Body of pancreas (tissue), 4 donors: ENCODE results near the gene DPYD. TPM values are rescaled to one million over a fixed set of nuclear protein-coding genes. Genes with fewer than 3 reads are reported as not detected.

Source experiments
- ATAC-seq: fragments of 150-250 bp; one replicate; pipeline ENCODE4 v1.9.1; 2016
- DNase-seq, 4 donors: peaks; one replicate each; pipeline ENCODE4 v3.0.0-alpha.2; 2019
- H3K27ac ChIP-seq, 4 donors: fragments of 200-600 bp; sonication (generic); 1 replicate in 3 of 4; 2 replicates in 1 of 4; pipeline versions ENCODE4 v1.5.1 to v1.6.1; 2016 to 2019; ENCODE audit warnings: mild to moderate bottlenecking in 1 of 4, mixed read lengths in 1 of 4, moderate library complexity in 1 of 4
- H3K27me3 ChIP-seq, 2 donors: fragments of 200-600 bp; sonication (generic); one replicate each; pipeline ENCODE4 v1.6.0; 2016; ENCODE audit warnings: mild to moderate bottlenecking in 1 of 2
- H3K36me3 ChIP-seq, 2 donors: fragments of 200-600 bp; sonication (generic); replicated peaks in 1 of 2; 2 replicates each; pipeline ENCODE4 v1.5.1; 2016; ENCODE audit warnings: low read depth in 2 of 2; ENCODE audit not compliant: insufficient read depth in 1 of 2
- H3K4me1 ChIP-seq: fragments of 200-600 bp; sonication (generic); one replicate; pipeline ENCODE4 v1.6.0; 2016
- H3K4me3 ChIP-seq, 2 donors: fragments of 200-600 bp; sonication (generic); 1 replicate in 1 of 2; 2 replicates in 1 of 2; pipeline ENCODE4 v1.5.1; 2016 to 2019
- H3K9me3 ChIP-seq, 3 donors: fragments of 200-600 bp; sonication (generic); 1 replicate in 2 of 3; 2 replicates in 1 of 3; pipeline ENCODE4 v1.5.1; 2016
- POLR2A ChIP-seq, 3 donors: fragments of 450-650 bp; IDR thresholded peaks; one replicate each; pipeline ENCODE4 v1.6.1; 2016; ENCODE audit warnings: antibody characterized with exemption in 3 of 3, mild to moderate bottlenecking in 2 of 3
- WGBS, 2 donors: methylation state at CpG; one replicate each; pipeline ENCODE4 v1.1.5; 2017; 5-methylcytosine and 5-hydroxymethylcytosine counted together
- intact Hi-C: fragments of 100-400 bp; cut with DNase I; formaldehyde crosslinking; loops from one replicate; pipeline ENCODE4 v1.15.1; 2023
- total RNA-seq, 2 donors: library from RNA; depleted of rRNA; stranded (reverse); fragments of >200 nt; gene quantifications; one replicate each; pipeline ENCODE4 v1.1.0, GENCODE V29; 2016
- TF ChIP-seq, protein P1 (sequence below), 7 experiments: fragments of 450-650 bp in 4 of 7; fragments of 200-600 bp in 3 of 7; sonication (generic) in 3 of 7; IDR thresholded peaks; one replicate each; pipeline ENCODE4 v1.5.1; 2016 to 2019; ENCODE audit warnings: antibody characterized with exemption in 7 of 7

DPYD gene
- total RNA-seq, 2 donors from 2014 or later = 13.8 to 17.1 TPM

DNA sequence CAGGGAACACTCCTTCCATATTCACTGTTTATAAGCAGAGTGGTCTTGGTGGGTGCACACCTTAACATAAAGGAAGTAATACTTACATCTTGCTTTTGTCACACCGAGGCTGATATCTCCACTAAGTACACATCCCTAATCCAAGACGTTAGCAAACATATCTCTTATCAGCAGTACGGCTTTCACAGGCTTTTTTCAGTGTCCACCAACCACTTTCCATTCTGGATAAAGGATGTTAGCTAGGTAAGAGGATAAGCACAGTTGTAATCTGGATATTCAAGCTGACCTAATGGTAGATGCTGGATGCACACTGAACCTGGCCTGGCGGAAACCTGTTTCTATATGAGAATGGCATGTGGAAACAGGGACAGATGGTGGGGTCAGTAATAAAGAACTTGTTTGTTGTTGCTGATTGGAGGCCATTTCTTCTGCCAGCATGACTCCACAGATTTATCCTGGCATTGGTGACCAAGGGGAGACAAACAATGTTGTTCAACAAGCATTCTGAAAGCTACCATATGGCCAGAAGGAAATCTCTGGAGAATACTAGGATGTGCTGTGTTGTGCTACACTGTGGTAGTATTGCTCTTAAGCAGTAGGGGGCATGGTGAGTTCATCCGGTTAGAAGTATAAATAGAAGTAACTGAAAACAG lies 782.8 kb downstream of the DPYD start:
- Histone ChIP-seq H3K4me1 (peaks cover 4% of the 10 kb centered on the region), H3K4me3 (no peak overlapping the region), H3K27me3 (no peaks in the 10 kb centered on the region), H3K9me3 (no peaks in the 10 kb centered on the region), H3K36me3 (no peaks in the 10 kb centered on the region), H3K27ac (peak overlapping the region in 1 of 4 donors; percentile 4)
- peak; percentile 97 for ATAC-seq
- 29 to 33% methylated on average over 5 of the region's 5 CpGs for WGBS, 2 donors
- TF ChIP-seq, protein P1, sequence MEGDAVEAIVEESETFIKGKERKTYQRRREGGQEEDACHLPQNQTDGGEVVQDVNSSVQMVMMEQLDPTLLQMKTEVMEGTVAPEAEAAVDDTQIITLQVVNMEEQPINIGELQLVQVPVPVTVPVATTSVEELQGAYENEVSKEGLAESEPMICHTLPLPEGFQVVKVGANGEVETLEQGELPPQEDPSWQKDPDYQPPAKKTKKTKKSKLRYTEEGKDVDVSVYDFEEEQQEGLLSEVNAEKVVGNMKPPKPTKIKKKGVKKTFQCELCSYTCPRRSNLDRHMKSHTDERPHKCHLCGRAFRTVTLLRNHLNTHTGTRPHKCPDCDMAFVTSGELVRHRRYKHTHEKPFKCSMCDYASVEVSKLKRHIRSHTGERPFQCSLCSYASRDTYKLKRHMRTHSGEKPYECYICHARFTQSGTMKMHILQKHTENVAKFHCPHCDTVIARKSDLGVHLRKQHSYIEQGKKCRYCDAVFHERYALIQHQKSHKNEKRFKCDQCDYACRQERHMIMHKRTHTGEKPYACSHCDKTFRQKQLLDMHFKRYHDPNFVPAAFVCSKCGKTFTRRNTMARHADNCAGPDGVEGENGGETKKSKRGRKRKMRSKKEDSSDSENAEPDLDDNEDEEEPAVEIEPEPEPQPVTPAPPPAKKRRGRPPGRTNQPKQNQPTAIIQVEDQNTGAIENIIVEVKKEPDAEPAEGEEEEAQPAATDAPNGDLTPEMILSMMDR (IDR thresholded peaks at IDR 0.05) = peak; percentile 7 to 79 (median 75)
- no peak for TF ChIP-seq POLR2A (IDR thresholded peaks at IDR 0.05)
- DNase-seq = peak; percentile 54 to 77 (median 64)
- intact Hi-C loops = no loop called here

DNA sequence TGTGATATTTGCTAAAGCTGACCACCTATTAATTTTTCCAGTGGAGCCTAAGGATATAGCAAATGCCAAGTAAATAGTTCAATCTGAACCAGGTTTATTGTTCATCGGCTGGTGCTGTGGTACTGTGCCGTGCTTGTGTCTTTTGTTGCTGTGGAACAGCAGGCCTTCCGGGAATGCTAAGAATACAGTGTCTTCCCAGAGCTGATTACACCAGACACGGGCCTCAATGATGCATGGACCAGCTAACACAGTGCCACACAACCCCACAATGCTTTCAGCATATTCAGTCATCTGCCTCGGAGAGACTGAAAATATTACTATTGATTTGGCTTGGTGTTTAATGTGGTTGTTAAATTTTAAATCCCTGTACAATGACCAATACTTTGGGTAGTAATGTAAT lies 783.8 kb downstream of the DPYD start:
- H3K27me3 ChIP-seq = no peaks in the 10 kb centered on the region
- no peak overlapping the region for H3K27ac ChIP-seq
- intact Hi-C loops = no loop called here
- DNase-seq (no peak), ATAC-seq (no peak)
- TF ChIP-seq, protein P1 (IDR thresholded peaks at IDR 0.05) = no peak
- TF ChIP-seq POLR2A (IDR thresholded peaks at IDR 0.05) = no peak
- H3K36me3 ChIP-seq = no peaks in the 10 kb centered on the region
- no peak overlapping the region for H3K4me3 ChIP-seq
- 88 to 90% methylated on average over 5 of the region's 5 CpGs for WGBS, 2 donors
- H3K4me1 ChIP-seq = peaks cover 4% of the 10 kb centered on the region
- no peaks in the 10 kb centered on the region for H3K9me3 ChIP-seq

DNA sequence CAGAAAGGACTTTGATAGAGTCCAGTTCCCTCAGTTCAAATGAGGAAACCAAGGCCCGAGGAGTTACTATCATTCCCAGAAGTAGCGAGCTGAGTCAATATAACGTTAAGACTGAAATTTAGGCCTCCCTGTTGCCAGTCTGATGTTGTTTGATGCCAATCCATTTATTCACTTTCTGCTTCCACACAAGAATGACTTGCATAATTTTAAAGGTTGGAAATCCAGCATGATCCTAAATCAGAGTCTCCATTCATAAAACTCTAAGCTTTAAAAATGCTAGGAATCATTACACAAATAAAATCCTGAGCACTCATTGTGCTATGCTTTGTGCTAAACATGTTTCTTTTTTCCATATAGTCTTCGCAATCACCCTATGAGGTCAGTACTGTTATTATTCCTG lies 784.9 kb downstream of the DPYD start:
- Histone ChIP-seq H3K4me3 (no peak overlapping the region), H3K27ac (no peak overlapping the region), H3K27me3 (no peaks in the 10 kb centered on the region), H3K9me3 (no peaks in the 10 kb centered on the region), H3K36me3 (no peaks in the 10 kb centered on the region), H3K4me1 (peaks cover 4% of the 10 kb centered on the region)
- TF ChIP-seq, protein P1 (IDR thresholded peaks at IDR 0.05) = no peak
- no peak for TF ChIP-seq POLR2A (IDR thresholded peaks at IDR 0.05)
- 84 to 89% methylated on average over 4 of the region's 4 CpGs for WGBS, 2 donors
- DNase-seq (no peak), ATAC-seq (no peak)
- intact Hi-C loops = no loop called here

DNA sequence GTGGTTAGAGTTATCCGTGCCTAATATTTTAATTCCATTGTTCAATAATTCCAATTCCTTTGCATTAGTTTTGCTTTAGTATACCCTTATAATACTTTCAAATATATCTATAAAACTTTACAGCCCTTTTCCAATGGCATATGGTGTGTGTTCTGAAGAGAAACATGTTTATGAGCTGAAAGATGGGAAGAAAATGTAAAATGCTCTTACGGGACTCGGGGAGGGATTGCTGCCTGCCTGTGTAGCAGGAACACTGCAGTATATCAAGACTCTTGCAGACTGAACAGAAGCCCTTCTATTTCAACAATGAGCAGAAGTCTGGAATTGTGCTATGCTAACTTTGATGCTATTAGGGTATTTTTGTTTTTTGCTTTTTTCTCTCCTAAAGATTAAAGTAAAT lies 792.4 kb downstream of the DPYD start:
- intact Hi-C loops = no loop called here
- ATAC-seq = no peak
- Histone ChIP-seq H3K27ac (no peak overlapping the region), H3K9me3 (no peaks in the 10 kb centered on the region), H3K27me3 (no peaks in the 10 kb centered on the region), H3K36me3 (no peaks in the 10 kb centered on the region), H3K4me1 (no peaks in the 10 kb centered on the region), H3K4me3 (no peak overlapping the region)
- no peak for DNase-seq
- WGBS, 2 donors = 94 to 95% methylated on average over 3 of the region's 3 CpGs
- no peak for TF ChIP-seq POLR2A (IDR thresholded peaks at IDR 0.05)
- TF ChIP-seq, protein P1 (IDR thresholded peaks at IDR 0.05) = no peak
